Erythroblast (primary cell): ENCODE data around the gene ZNF575.

Source experiments
- GATA1 ChIP-seq: IDR thresholded peaks from 2 replicates; pipeline ENCODE4 v1.6.1; 2011; ENCODE audit warnings: low read depth, mild to moderate bottlenecking, control low read depth, low read length, moderate library complexity
- POLR2A ChIP-seq: IDR thresholded peaks from 2 replicates; pipeline ENCODE4 v1.6.1; 2011; ENCODE audit warnings: mild to moderate bottlenecking, low read length

GRCh38 chr19:43506629-43507028 is 26.4 kb upstream of the ZNF575 start:
- TF ChIP-seq POLR2A (no peak), GATA1 (no peak)
